GM19099 (cell line): ENCODE measurements around the gene NUP155.

Experiments
- POLR2A ChIP-seq: IDR thresholded peaks from 3 replicates; pipeline ENCODE4 v1.6.1; 2011; ENCODE audit warnings: low read depth; ENCODE audit not compliant: insufficient read length; ENCODE audit errors: extremely low read depth

Gene NUP155

DNA sequence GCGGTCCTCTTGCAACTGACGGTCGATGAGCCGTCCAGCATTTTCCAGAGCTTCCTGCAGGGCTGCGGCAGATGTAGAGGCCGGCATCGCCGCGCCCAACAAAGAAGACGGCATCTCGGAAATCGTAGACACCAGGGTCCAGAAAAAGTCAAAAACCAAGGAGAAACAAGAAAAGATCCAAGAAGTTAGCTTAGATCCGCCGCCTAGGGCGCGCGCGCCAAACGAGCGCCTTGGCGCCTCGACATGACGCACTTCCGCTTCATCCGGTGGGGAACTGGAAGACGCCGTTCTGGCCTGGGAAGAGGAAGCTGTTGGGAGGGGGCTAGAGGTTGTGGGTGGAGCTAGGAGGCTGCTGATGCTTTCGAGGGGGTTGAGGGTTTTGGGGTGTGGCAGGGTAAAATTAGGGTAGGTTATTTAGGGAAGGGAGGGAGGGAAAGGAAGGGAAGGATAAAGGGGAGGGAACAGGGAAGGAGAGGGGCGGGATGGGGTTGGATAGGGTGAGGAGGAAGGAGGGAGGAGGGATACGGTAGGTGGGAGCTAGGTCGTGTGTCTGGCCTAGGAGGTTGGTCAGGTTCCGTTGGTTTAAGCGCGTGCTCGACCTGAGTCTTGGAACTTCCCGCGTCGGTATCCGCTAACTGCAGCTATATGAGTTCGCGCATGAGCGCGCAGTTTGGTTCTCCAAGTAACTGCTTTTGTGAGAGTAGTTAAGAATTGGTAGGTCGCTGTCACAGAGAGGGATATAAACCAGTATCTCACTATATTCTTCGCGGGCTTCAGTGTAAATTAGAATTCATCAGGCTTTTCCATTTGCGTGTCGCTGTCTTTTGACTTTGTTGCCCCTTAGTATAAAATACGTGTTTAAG is at the start of gene NUP155:
NUP155 (minus strand) TSS at position 243 of the 863 bp plus-strand sequence; CDS start at position 114, 129 bp downstream.
- peak; percentile 73 for TF ChIP-seq POLR2A

DNA sequence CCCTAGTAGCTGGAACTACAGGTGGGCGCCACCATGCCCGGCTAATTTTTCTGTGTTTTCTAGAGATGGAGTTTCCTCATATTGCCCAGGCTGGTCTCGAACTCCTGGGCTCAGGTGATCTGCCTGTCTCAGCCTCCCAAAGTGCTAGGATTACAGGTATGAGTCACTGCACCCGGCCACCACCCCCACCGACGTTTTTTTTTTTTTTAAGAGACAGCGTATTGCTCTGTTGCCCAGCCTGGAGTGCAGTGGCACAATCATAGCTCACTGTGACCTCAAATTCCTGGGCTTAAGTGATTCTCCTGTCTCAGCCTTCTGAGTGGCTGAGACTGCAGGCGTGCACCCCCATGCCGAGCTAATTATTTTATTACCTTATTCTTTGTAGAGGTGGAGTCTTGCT is 46.4 kb upstream of the NUP155 start:
- TF ChIP-seq POLR2A = no peak

DNA sequence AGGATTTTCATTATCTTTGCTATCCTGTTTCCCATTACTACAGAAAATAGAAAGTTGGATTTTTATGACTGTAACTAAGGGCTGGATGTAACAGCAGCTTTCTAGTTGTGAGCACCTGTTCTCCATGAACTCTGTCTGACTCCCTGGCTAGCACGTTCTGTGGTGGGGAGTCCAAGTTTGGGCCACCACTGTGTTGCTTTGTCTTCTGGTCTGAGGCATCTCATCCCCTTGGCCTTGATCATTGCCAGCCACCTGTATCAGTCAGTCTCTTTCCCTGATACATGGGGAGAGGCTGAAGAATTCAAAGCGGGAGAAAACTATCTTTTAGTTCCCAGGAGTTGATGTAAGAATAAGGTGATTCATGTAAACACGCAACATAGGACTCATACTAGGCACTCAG is 41.6 kb upstream of the NUP155 start:
- no peak for TF ChIP-seq POLR2A

DNA sequence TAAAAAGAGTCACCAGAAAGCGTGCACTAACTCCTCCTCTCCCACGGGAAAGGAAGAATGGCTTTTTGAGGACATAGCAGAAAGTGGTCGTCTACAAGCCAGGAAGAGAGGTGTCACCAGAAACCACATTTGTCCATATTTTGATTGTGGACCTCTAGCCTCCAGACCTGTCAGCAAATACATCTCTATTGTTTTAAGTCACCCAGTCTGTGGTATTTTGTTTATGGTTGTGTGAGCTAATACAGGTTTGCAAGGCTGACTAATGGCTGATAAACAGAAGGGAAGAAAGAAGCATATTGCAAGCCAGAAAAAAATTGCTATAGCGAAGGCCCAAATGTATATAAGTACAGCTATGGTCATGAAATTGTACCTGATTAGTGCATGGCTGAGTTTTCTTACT is 29.6 kb upstream of the NUP155 start:
- no peak for TF ChIP-seq POLR2A

DNA sequence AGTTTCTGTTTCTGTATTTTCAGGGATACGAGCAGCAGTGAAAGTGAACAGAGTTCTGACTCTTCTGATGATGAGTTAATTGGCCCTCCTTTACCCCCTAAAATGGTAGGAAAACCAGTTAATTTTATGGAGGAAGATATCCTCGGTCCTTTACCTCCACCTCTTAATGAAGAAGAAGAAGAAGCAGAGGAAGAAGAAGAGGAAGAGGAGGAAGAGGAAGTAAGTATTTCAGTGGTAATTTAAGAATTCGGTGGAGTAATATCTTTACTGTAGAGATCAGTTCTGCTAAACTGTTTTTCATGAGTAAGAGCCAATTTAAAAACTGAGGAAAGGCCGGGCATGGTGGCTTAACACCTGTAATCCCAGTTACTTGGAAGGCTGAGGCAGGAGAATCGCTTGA is 25.4 kb upstream of the NUP155 start:
- no peak for TF ChIP-seq POLR2A

DNA sequence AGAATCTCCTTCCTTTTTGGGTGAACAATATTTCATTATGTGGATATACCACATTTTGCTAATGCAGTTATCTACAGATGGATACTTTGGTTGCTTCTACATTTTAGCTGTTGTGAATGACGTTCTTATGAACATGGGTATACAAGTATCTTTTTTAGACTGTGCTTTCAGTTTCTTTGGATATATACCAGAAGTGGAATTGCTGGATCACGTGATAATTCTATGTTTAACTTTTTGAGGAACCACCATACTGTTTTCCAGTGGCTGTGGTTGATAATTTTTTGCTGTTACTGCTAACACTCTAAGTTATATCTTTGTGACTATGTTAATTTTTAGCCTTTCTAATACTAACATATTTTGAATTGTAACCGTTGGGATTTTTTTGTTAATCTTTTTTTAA is 20.7 kb upstream of the NUP155 start:
- no peak for TF ChIP-seq POLR2A

DNA sequence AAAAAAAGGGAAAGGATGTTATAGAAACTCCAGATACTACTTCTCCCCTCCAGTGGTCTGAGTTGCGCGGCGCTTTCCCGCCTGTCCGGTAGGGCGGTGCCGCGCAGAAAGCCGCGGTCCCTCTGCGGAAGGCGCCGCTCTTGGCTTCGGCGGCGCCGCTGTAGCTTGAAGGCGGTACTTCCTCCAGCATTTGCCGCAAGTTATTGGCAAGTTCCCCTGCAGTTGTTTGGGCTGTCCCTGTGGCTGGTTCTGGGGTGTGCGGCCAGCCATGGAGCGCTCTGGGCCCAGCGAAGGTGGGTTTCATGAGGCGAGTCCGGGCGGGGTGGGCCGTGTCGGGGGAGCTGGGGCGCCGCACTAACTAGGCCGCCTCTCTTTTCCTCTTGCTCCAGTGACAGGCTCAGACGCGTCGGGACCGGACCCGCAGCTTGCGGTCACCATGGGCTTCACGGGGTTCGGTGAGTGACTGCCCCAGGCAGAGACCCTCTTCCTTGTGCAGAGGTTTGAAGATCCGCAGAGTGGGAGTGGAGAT is 8.3 kb upstream of the NUP155 start, which contains the start of gene WDR70:
WDR70 (plus strand) TSS at position 219 of the 529 bp plus-strand sequence; CDS start at position 269, 50 bp downstream.
- TF ChIP-seq POLR2A = peak; percentile 73

DNA sequence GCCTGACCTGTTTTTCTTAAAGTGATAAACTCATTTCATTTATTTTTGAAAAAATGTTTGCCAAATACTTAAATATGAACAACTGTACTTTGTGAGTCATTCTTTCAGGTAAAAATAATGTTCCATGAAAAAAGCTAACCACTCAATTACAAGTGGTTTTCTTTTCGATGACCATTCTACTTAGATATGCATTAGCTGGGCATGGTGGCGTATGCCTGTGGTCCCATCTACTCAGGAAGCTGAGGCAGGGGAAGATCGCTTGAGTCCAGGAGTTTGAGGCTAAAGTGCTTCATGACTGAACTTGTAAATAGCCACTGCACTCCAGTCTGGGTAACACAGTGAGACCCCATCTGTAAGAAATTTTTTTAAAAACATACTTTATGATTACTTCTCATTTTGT is 4.2 kb upstream of the NUP155 start:
- no peak for TF ChIP-seq POLR2A

DNA sequence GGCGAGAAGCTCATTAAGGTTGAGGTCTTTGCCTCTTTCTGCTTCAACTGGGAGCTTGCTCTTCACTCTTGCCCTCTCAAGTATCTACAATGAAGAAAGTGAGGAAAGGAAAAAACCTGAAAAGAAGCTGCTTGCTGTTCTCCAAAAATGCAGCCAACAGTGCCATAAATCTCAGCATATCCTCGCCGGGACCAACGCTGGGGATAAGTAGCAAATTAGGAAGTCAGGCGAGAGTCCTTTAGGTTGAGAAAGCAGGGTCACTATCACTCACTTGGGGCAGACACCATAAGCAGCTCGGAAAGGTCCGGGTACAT is 399 bp downstream of the NUP155 start:
- no peak for TF ChIP-seq POLR2A

DNA sequence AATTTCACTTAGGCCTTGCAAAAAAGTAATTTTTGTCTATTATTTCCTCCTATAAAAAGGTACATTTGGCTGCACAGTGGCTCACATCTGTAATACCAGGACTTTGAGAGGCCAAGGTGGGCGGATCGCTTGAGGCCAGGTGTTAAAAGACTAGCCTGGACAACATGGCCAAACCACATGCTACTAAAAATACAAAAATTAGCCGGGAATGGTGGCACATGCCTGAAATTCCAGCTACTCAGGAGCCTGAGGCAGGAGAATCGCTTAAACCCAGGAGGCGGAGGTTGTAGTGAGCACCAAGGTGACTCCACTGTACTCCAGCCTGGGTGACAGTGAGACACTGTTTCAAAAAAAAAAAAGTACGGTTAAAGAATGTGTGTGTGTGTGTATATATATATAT is 15.7 kb downstream of the NUP155 start:
- no peak for TF ChIP-seq POLR2A

DNA sequence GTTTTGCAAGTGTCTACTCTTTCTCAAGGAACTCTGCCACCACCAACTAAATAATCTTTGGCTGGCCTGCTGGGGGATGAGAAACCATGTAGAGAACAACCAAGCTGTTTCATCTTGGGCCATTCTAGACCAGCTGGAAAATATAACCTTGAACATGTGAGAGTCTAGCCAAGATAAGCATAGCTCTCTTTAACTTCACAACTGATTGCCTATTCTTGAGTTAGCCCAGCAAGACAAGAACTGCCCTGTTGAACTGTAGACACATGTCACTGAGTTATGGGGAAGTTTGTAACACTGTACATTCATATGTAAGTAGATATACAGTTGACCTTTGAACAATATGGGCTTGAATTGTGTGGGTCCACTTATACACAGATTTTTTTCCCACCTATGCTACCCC is 44.4 kb downstream of the NUP155 start:
- no peak for TF ChIP-seq POLR2A

DNA sequence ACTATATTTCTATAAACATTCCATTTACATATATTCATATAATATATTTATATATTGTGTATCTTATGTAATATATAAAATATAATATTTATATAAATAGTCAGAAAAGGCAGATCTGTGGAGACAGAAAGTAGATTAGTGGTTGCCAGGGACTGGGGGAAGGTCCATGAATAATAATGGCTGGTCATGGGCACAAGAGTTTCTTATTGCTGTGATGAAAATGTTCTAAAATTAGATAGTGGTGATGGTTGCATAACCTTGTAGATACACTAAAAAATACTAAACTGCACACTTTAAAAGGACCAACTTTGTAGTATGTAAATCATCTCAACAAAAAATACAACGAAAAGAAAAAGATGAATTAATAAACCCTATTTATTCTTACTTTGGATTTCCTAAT is 47.3 kb downstream of the NUP155 start:
- TF ChIP-seq POLR2A = no peak

DNA sequence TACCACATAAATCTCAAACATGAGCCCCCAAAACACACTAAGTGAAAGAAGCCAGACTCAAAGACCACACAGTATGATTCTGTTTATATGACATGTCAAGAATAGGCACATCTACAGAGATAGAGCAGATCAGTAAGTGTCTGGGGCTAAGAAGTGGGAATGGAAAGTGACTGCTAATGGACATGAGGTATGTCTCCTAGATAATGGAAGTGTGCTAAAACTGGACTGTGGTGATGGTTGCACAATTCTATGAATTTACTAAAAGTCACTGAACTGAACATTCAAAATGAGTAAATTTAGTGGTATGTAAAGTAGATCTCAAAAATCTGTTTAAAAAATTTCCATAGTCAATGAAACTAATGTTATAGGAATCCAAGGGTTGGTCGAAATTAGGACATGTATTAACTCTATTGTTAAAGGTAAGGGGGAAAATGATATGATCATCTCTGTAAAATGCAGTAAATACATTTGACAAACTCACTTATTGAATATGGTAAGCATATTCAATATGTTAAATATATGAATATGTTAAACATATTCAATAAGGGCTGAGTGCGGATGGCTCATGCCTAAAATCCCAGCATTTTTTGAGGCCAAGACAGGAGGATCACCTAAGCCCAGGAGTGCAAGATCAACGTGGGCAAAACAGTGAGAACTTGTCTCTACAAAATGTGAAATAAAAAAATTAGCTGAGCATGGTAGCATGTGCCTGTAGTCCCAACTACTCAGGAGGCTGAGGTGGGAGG is 51.7 kb downstream of the NUP155 start:
- TF ChIP-seq POLR2A = no peak

DNA sequence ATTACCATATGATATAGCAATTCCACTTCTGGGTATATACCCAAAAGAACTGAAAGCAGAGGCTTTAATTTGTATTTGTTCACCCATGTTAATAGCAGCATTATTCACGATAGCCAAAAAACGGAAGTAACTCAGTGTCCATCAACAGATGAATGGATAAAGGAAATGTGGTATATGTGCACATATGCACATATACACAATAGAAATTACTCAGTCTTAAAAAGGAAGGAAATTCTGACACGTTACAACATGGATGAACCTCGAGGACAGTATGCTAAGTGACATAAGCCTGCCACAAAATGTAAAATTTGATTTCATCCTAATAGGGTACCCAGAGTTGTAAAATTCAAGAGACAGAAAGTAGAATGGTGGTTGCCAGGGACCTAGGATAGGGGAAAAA is 54.9 kb downstream of the NUP155 start:
- TF ChIP-seq POLR2A = no peak

DNA sequence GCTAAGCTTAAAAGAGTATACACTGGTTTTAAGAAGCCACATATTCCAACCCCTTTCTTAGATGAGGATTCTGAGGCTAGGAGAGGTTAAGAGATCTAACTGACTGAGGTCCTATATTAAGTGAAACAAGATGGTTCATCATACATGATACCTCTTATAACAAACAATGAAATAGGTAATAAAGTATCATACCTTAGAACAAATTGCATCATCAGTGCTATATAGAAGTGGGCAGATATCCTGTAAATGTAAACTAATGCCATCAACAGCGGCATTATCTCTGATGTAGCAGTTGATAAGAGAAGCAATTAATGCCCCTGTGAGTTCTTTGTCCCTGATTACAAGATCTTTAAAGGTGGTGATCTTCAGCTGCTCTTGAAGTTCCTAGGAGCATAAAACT is 60.5 kb downstream of the NUP155 start:
- TF ChIP-seq POLR2A = no peak

DNA sequence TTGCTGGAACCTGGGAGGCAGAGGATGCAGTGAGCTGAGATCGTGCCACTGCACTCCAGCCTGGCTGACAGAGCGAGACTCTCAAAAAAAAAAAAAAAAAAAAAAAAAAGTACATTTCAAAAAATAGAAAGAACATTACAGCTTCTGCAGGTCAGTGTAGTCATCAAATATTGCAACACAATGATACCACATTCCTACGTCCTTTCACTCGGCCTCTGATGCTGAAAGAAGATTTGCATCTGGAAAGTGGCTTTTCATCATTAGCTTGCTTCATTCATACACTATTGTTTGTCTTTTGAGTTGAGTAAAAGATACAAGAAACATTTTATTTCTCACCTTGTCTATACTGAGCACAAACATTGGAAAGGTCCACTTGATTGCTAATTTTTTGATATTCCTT is 62.1 kb downstream of the NUP155 start:
- no peak for TF ChIP-seq POLR2A
